HG03521 (cell line): ENCODE results near the gene NEUROD1.

ENCODE experiments used
- ATAC-seq: cut with Tn5 transposase; IDR thresholded peaks from one replicate; pipeline ENCODE4 v1.9.1; 2021; ENCODE audit warnings: mild to moderate bottlenecking, moderate library complexity; ENCODE audit not compliant: unreplicated experiment

The NEUROD1 gene

GRCh38 chr2:181643151-181643550 is 37.2 kb downstream of the NEUROD1 start:
- ATAC-seq: no peak

GRCh38 chr2:181642086-181642485 is 38.2 kb downstream of the NEUROD1 start:
- ATAC-seq: no peak

- no peak for ATAC-seq
Observed at GRCh38 chr2:181639686-181640085, 40.6 kb downstream of the NEUROD1 start.

- ATAC-seq: no peak
Observed at GRCh38 chr2:181632733-181633401, 47.5 kb downstream of the NEUROD1 start.

- ATAC-seq: no peak
Observed at GRCh38 chr2:181628590-181629585, 51.4 kb downstream of the NEUROD1 start.

- ATAC-seq: no peak
Observed at GRCh38 chr2:181627545-181627944, 52.8 kb downstream of the NEUROD1 start.

- no peak for ATAC-seq
Observed at GRCh38 chr2:181626671-181627070, 53.6 kb downstream of the NEUROD1 start.
